HUDEP-2 (cell line): Measurements from ENCODE around the gene POU3F1.

Experiments
- DNase-seq, 76 experiments: peaks; one replicate each; lab custom pipeline; 2025; ENCODE audit not compliant: unreplicated experiment in 76 of 76; lab: John Stamatoyannopoulos, UW

The POU3F1 gene

GRCh38 chr1:38046333-38046883 lies at the start of gene POU3F1:
Gene POU3F1, minus strand, starts transcription at chr1:38046793. Its CDS starts 50 bp downstream, at chr1:38046743.
- DNase-seq: no peak

GRCh38 chr1:38095454-38095931 lies 48.9 kb upstream of the POU3F1 start:
- DNase-seq: no peak

GRCh38 chr1:38094711-38095290 lies 48.2 kb upstream of the POU3F1 start:
- no peak for DNase-seq

- DNase-seq: no peak
Observed at GRCh38 chr1:38093569-38094520, 47.3 kb upstream of the POU3F1 start.

DNA sequence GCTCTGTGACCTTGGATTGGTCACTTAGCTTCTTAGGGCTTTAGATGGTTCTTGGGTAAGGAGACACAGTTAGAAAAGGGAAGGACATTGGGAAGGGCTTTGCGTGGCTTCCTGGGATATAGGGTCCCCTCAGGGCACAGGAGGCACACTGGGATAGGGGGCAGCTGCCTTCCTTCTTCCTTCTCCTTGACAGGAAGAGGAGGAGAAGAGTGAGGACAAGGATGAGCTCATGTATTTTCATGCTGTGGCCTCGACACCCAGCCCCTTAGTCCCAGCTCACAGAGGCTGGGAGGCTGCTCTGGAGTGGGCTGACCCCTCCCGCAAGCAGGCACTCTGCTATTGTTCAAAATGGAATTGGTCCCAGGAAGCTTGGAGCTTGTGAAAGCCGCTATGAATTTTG lies 45.7 kb upstream of the POU3F1 start:
- no peak for DNase-seq

GRCh38 chr1:38090796-38091195 lies 44.2 kb upstream of the POU3F1 start:
- DNase-seq: no peak

DNA sequence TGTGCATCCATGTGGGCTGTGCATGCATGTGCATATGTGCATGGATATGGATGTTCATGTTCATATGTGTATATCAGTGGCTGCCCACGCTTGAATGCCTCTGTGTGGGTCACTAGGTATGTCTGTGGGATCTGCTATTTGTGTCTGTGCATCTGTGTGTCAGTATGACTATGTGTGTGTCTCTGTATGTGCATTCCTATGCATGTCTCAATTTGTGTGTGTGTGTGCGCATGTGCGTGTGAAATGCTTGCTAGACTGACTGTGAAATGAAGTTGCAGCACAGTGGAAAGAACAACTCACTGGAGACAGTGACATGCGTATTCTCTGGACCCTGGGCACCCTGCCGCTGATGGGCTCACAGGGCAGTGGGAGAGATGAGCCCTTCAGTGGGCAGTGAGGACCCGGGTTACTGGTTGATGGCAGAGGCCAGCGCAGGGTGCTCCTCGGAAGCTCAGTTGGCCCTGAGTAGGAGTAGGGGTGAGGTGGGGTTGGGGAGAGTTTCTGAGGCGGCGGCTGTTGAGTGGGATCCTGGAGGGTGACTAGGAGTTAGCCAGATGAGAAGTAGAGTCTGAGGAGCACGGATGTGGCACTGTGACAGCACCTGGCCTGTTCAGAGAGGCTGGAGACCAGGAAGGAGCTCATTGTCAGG lies 43.2 kb upstream of the POU3F1 start:
- DNase-seq: no peak

DNA sequence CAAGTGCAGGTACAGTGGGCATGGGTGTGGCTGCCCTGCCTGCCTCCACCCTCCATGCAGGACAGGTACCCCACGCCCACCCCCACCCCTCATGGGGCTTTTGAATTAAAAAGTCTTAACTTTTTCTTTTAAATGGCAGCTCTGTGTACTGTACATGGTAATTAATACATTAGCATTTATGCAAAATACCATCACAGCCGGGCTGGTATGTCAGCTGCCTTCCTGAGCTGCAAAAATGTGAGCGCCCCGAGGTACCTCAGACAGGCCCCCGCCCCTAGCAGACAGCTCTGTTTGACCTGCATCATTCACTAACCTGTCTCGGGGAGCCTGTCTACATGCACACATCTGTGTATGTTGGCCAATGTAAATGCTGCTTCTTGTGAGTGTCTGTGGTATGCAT lies 42.2 kb upstream of the POU3F1 start:
- DNase-seq: no peak

DNA sequence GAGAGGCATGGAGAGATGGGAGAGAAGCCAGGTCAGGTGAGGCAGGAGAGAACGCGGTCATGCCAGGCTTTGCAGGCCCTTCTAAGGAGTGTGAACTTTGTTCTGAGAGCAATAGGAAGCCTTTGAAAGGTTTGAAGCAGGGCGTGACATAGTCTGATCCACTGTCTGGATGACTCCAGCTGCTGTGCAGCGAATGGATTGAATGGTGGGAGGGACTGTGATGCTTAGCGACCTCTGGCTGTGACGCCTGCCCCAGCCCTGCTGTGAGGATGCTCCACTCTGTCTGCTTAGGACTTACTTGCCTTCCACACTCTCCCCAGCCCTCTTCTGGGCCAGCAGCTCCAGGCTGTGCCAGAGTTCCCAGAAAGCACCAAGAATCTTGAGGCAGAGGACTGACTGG lies 41.8 kb upstream of the POU3F1 start:
- DNase-seq: no peak

GRCh38 chr1:38087676-38088075 lies 41.1 kb upstream of the POU3F1 start:
- no peak for DNase-seq

DNA sequence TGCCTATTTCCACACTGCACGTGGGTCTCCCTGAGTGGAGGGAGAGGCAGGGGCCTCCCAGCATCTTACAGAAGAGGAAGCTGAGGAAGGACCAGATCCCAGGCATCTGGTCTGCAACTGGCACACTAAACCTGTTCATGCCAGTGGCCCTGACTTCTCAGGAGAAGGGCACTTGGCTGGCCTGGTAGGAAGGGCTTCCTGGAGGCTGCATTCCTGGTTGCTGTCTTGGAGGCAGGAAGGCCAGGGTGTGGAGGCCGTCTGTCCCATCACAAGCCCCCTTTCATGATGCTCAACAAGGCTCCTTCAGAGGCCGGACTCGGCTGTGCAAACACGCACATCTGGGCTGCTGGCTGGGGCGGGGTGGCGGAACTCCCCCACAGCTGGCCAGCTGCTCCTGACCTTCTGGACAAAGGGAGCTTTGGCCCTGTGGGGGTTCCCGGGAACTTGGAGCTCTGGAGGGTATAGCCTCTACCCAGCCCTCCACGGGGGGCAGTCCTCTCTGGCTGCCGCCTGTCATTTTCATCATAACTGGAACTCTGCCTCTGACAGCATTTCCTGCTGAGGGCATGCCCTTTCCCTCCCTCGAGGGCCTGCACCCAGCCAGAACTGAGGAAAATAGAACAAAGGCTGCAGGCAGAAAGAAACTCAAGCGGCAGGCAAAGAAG lies 39.2 kb upstream of the POU3F1 start:
- DNase-seq: no peak

DNA sequence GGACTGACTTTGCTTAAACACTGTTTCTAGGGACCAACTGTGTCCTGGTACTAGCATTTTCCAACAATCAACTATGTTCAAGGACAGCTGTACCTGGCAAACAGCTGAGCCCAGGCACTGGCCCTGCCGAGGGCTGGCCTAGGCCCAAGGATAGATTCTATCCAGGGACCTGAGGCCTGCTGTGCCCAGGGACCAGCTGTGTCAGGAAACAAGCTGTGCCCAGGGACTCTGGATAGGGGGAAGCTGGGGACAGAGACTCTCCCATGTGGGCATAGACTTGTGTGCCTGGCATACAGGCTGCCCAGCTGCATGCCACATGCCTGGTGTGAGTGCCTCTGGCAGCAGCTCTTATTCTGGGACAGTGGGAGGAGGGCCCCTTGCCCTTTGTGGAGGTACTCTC lies 38.1 kb upstream of the POU3F1 start:
- DNase-seq: no peak

- DNase-seq: no peak
Observed at GRCh38 chr1:38084113-38084512, 37.5 kb upstream of the POU3F1 start.

GRCh38 chr1:38083541-38083940 lies 36.9 kb upstream of the POU3F1 start:
- DNase-seq: no peak

DNA sequence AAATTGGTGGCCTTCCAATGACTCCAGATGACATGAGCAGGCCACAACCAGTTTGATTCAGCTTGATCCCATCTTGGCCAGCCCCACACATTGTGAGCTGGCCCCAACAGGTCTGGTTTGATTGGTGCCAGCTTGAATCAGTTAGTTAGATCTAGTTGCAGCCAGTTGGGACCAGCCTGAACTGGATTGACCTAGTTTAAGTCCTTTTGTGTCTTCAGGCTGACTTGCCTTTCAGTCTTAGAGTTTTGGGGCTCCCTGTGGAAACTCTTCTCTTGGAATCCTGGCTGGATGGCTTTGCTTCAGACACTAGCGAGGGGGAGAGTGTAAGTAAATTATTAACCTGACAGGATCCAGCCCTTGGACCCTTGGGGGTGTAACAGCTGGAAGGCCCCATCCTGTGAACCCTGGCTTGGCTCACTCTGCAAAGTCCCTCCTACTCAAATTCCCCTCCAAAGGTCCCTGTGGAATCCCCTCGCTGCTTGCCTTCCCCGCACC lies 36.2 kb upstream of the POU3F1 start:
- DNase-seq: no peak

DNA sequence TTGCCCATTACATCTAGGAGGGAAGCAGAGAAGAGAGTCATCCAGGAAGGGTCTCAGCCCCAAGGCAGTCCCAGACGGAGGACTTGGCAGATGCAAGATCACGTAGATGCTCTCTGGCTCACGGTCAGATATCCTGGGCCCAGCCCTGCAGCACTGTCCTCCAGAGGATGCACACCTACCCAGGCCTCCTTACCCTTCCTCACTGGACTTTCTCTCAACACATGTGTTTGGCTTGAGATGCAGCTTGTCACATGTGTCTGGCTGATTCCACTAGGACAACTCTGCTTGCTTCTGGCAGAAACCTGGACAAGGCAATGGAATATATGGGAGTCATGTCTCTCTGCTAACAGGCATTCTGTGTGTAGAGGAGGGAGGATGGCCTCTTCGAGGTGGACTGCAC lies 32.4 kb upstream of the POU3F1 start:
- DNase-seq: no peak

GRCh38 chr1:38077523-38078147 lies 31.0 kb upstream of the POU3F1 start:
- DNase-seq: no peak

DNA sequence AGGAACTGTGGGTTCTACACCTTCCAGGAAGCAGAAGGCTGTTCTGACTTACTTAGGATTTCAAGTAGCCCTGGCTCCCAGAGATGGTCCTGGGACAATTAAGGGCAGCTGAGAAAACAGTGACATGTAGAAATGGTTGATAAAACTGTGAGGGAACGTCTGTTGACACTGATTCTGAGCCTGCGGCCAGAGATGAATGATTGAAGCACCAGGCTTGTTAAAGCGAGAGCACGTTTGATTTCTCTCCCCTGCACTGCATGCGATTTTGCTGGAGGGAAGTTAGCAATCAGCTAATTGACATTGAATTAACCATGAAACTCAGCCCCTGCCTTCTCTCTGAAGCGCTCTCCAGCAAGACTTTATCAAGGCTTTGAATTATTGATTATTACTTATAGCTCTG lies 29.9 kb upstream of the POU3F1 start:
- DNase-seq: no peak

DNA sequence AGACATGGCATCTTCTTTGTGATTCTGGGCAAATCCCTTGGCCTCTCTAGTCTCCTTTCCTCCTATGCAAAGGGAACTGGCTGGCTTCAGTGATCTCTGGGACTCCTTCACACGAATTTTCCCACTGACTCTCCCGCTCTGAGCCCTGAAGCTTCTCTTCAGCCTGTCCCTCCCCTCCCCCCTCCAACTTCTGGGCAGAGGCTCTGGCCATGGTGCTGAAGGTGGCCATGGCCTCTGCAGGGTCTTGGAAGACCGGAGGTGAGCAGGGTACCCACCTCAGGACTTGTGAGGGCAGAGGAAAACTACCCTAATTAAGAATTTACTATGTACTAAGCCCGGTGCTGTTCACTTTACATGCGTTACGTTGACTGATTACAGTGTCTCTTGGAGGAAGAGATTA lies 29.4 kb upstream of the POU3F1 start:
- peak in 4 of 76 experiments; percentile 3 to 20 (median 6) for DNase-seq

- DNase-seq: no peak
Observed at GRCh38 chr1:38075191-38075590, 28.6 kb upstream of the POU3F1 start.
